ENCODE data around the gene FAR2. TPM values are rescaled to one million over a fixed set of nuclear protein-coding genes. Genes with fewer than 3 reads are reported as not detected.

Gene FAR2
- total and polyA plus RNA-seq, 9 donors = 9.5 to 20.0 (median 10.2) TPM

GRCh38 chr12:29229937-29230336 lies 80.9 kb downstream of the FAR2 start:
- 80% methylated on average over 1 of the region's 3 CpGs for WGBS (ENCODE audit: insufficient coverage)
- Histone ChIP-seq H3K27ac (ENCODE audit: low read length) (no peak overlapping the region), H3K9me3 (replicated peaks; ENCODE audit: control insufficient read depth, low read depth, low read length) (no peaks in the 10 kb centered on the region), H3K36me3 (ENCODE audit: control insufficient read depth, insufficient read depth, low read length) (no peaks in the 10 kb centered on the region), H3K27me3 (ENCODE audit: control insufficient read depth, insufficient read depth, low read length) (no peaks in the 10 kb centered on the region), H3K4me1 (ENCODE audit: control insufficient read depth, insufficient read depth, low read length) (peaks cover 2% of the 10 kb centered on the region), H3K4me3 (ENCODE audit: low read length) (no peak overlapping the region)
- no peak for DNase-seq

GRCh38 chr12:29230800-29231560 lies 81.9 kb downstream of the FAR2 start:
- Histone ChIP-seq H3K36me3 (ENCODE audit: control insufficient read depth, insufficient read depth, low read length) (no peaks in the 10 kb centered on the region), H3K9me3 (replicated peaks; ENCODE audit: control insufficient read depth, low read depth, low read length) (no peaks in the 10 kb centered on the region), H3K27ac (ENCODE audit: low read length) (no peak overlapping the region), H3K4me1 (ENCODE audit: control insufficient read depth, insufficient read depth, low read length) (peaks cover 2% of the 10 kb centered on the region), H3K4me3 (ENCODE audit: low read length) (no peak overlapping the region), H3K27me3 (ENCODE audit: control insufficient read depth, insufficient read depth, low read length) (no peaks in the 10 kb centered on the region)
- 100% methylated on average over 2 of the region's 2 CpGs for WGBS (ENCODE audit: insufficient coverage)
- no peak for DNase-seq

GRCh38 chr12:29232086-29232485 lies 83.0 kb downstream of the FAR2 start:
- no peak overlapping the region for H3K27ac ChIP-seq (ENCODE audit: low read length)
- H3K27me3 ChIP-seq (ENCODE audit: control insufficient read depth, insufficient read depth, low read length) = no peaks in the 10 kb centered on the region
- no peaks in the 10 kb centered on the region for H3K9me3 ChIP-seq (replicated peaks; ENCODE audit: control insufficient read depth, low read depth, low read length)
- DNase-seq = no peak
- H3K36me3 ChIP-seq (ENCODE audit: control insufficient read depth, insufficient read depth, low read length) = no peaks in the 10 kb centered on the region
- peaks cover 2% of the 10 kb centered on the region for H3K4me1 ChIP-seq (ENCODE audit: control insufficient read depth, insufficient read depth, low read length)
- WGBS (ENCODE audit: insufficient coverage) = 74% methylated on average over 2 of the region's 3 CpGs
- no peak overlapping the region for H3K4me3 ChIP-seq (ENCODE audit: low read length)

GRCh38 chr12:29234552-29234951 lies 85.5 kb downstream of the FAR2 start:
- Histone ChIP-seq H3K9me3 (replicated peaks; ENCODE audit: control insufficient read depth, low read depth, low read length) (no peaks in the 10 kb centered on the region), H3K27me3 (ENCODE audit: control insufficient read depth, insufficient read depth, low read length) (no peaks in the 10 kb centered on the region), H3K27ac (ENCODE audit: low read length) (peak overlapping the region; percentile 44), H3K4me1 (ENCODE audit: control insufficient read depth, insufficient read depth, low read length) (peaks cover 2% of the 10 kb centered on the region), H3K4me3 (ENCODE audit: low read length) (no peak overlapping the region), H3K36me3 (ENCODE audit: control insufficient read depth, insufficient read depth, low read length) (no peaks in the 10 kb centered on the region)
- DNase-seq = no peak
- WGBS (ENCODE audit: insufficient coverage) = 85% methylated on average over 1 of the region's 2 CpGs

- WGBS (ENCODE audit: insufficient coverage) = no CpG with 5 or more reads among the region's 2 CpGs
- Histone ChIP-seq H3K27ac (ENCODE audit: low read length) (peak overlapping the region; percentile 7), H3K4me1 (ENCODE audit: control insufficient read depth, insufficient read depth, low read length) (peaks cover 2% of the 10 kb centered on the region), H3K27me3 (ENCODE audit: control insufficient read depth, insufficient read depth, low read length) (no peaks in the 10 kb centered on the region), H3K36me3 (ENCODE audit: control insufficient read depth, insufficient read depth, low read length) (no peaks in the 10 kb centered on the region), H3K4me3 (ENCODE audit: low read length) (no peak overlapping the region), H3K9me3 (replicated peaks; ENCODE audit: control insufficient read depth, low read depth, low read length) (no peaks in the 10 kb centered on the region)
- DNase-seq = peak; percentile 60
These were observed 86.0 kb downstream of the FAR2 start for GRCh38 chr12:29234965-29235626.

GRCh38 chr12:29238822-29239291 lies 89.8 kb downstream of the FAR2 start:
- H3K9me3 ChIP-seq (replicated peaks; ENCODE audit: control insufficient read depth, low read depth, low read length) = no peaks in the 10 kb centered on the region
- H3K27me3 ChIP-seq (ENCODE audit: control insufficient read depth, insufficient read depth, low read length) = no peaks in the 10 kb centered on the region
- H3K4me1 ChIP-seq (ENCODE audit: control insufficient read depth, insufficient read depth, low read length) = peaks cover 5% of the 10 kb centered on the region
- no peak overlapping the region for H3K27ac ChIP-seq (ENCODE audit: low read length)
- no peaks in the 10 kb centered on the region for H3K36me3 ChIP-seq (ENCODE audit: control insufficient read depth, insufficient read depth, low read length)
- no peak overlapping the region for H3K4me3 ChIP-seq (ENCODE audit: low read length)
- no CpG with 5 or more reads among the region's 2 CpGs for WGBS (ENCODE audit: insufficient coverage)
- no peak for DNase-seq

GRCh38 chr12:29239336-29239735 lies 90.3 kb downstream of the FAR2 start:
- peaks cover 5% of the 10 kb centered on the region for H3K4me1 ChIP-seq (ENCODE audit: control insufficient read depth, insufficient read depth, low read length)
- WGBS (ENCODE audit: insufficient coverage) = no CpG with 5 or more reads among the region's 1 CpG
- H3K9me3 ChIP-seq (replicated peaks; ENCODE audit: control insufficient read depth, low read depth, low read length) = no peaks in the 10 kb centered on the region
- H3K27ac ChIP-seq (ENCODE audit: low read length) = no peak overlapping the region
- H3K36me3 ChIP-seq (ENCODE audit: control insufficient read depth, insufficient read depth, low read length) = no peaks in the 10 kb centered on the region
- DNase-seq = no peak
- no peak overlapping the region for H3K4me3 ChIP-seq (ENCODE audit: low read length)
- no peaks in the 10 kb centered on the region for H3K27me3 ChIP-seq (ENCODE audit: control insufficient read depth, insufficient read depth, low read length)

- WGBS (ENCODE audit: insufficient coverage) = no CpG with 5 or more reads among the region's 2 CpGs
These were observed 91.4 kb downstream of the FAR2 start for GRCh38 chr12:29240441-29240840.

GRCh38 chr12:29241821-29242591 lies 92.9 kb downstream of the FAR2 start:
- Histone ChIP-seq H3K9me3 (replicated peaks; ENCODE audit: control insufficient read depth, low read depth, low read length) (no peaks in the 10 kb centered on the region), H3K36me3 (ENCODE audit: control insufficient read depth, insufficient read depth, low read length) (no peaks in the 10 kb centered on the region), H3K27me3 (ENCODE audit: control insufficient read depth, insufficient read depth, low read length) (no peaks in the 10 kb centered on the region), H3K4me1 (ENCODE audit: control insufficient read depth, insufficient read depth, low read length) (peaks cover 5% of the 10 kb centered on the region), H3K27ac (ENCODE audit: low read length) (no peak overlapping the region), H3K4me3 (ENCODE audit: low read length) (no peak overlapping the region)
- 62% methylated on average over 3 of the region's 7 CpGs for WGBS (ENCODE audit: insufficient coverage)
- peak; percentile 54 for DNase-seq

More at GRCh38 chr12:29240441-29240840, 91.4 kb downstream of the FAR2 start:
- no peaks in the 10 kb centered on the region for H3K9me3 ChIP-seq (replicated peaks; ENCODE audit: control insufficient read depth, low read depth, low read length)
- no peaks in the 10 kb centered on the region for H3K27me3 ChIP-seq (ENCODE audit: control insufficient read depth, insufficient read depth, low read length)
- H3K4me1 ChIP-seq (ENCODE audit: control insufficient read depth, insufficient read depth, low read length) = peaks cover 5% of the 10 kb centered on the region
- no peaks in the 10 kb centered on the region for H3K36me3 ChIP-seq (ENCODE audit: control insufficient read depth, insufficient read depth, low read length)
- DNase-seq = no peak
- H3K27ac ChIP-seq (ENCODE audit: low read length) = no peak overlapping the region
- no peak overlapping the region for H3K4me3 ChIP-seq (ENCODE audit: low read length)

- Histone ChIP-seq H3K4me1 (ENCODE audit: control insufficient read depth, insufficient read depth, low read length) (peaks cover 5% of the 10 kb centered on the region), H3K4me3 (ENCODE audit: low read length) (no peak overlapping the region), H3K27ac (ENCODE audit: low read length) (no peak overlapping the region), H3K36me3 (ENCODE audit: control insufficient read depth, insufficient read depth, low read length) (no peaks in the 10 kb centered on the region), H3K9me3 (replicated peaks; ENCODE audit: control insufficient read depth, low read depth, low read length) (no peaks in the 10 kb centered on the region), H3K27me3 (ENCODE audit: control insufficient read depth, insufficient read depth, low read length) (no peaks in the 10 kb centered on the region)
- 73% methylated on average over 2 of the region's 4 CpGs for WGBS (ENCODE audit: insufficient coverage)
- DNase-seq = no peak
These were observed 93.9 kb downstream of the FAR2 start for GRCh38 chr12:29242921-29243431.
